HepG2 (cell line): ENCODE results near the gene SAXO2. TPM values are rescaled to one million over a fixed set of nuclear protein-coding genes. Genes with fewer than 3 reads are reported as not detected.

ENCODE experiments used
- ATAC-seq: fragments of 200-7000 bp; cut with Tn5 transposase; 3 replicates; pipeline ENCODE4 v1.9.1; 2020; ENCODE audit warnings: mild to moderate bottlenecking, moderate library complexity
- BruUV-seq: library from RNA; stranded (reverse); fragments of 400-500 nt; replicated peaks from 2 replicates; lab custom pipeline; 2021; lab: Mats Ljungman, UMichigan
- CTCF ChIA-PET: fragments of 300-600 bp; formaldehyde crosslinking; extraction: SDS; loops from one replicate; lab custom pipeline; 2021; ENCODE audit warnings: low total read pairs, inconsistent platforms, low intra/inter-chr PET ratio; lab: Yijun Ruan, JAX
- POLR2A ChIA-PET: fragments of 350-600 bp; sonication (Branson Sonifier 250); formaldehyde crosslinking; loops from one replicate; lab custom pipeline; 2020; ENCODE audit warnings: antibody characterized with exemption, inconsistent platforms; lab: Yijun Ruan, JAX
- DNase-seq: peaks from one replicate; pipeline ENCODE4 v3.0.0-alpha.2; 2015; ENCODE audit warnings: low spot score
- FAIRE-seq: peaks from 3 replicates; lab custom pipeline; 2011; peaks lifted over from hg19 to GRCh38; lab: Jason Lieb, UNC
- H2AFZ ChIP-seq: one replicate; pipeline ENCODE4 v1.6.1; 2011; ENCODE audit warnings: low read length, inconsistent platforms
- H3K27ac ChIP-seq: fragments of 300-600 bp; 3 replicates; pipeline ENCODE4 v1.8.0; 2011; ENCODE audit warnings: mixed run types, mild to moderate bottlenecking, mixed read lengths, low read length, inconsistent platforms; ENCODE audit not compliant: insufficient read depth; ENCODE audit errors: extremely low read length
- H3K27me3 ChIP-seq, 2 experiments: fragments of 200-600 bp in 1 of 2; 2 replicates in 1 of 2; 3 replicates in 1 of 2; pipeline versions ENCODE4 v1.6.0 to v1.8.0; 2011; ENCODE audit warnings: low read length in 2 of 2, mild to moderate bottlenecking in 2 of 2, moderate library complexity in 2 of 2, inconsistent platforms in 1 of 2; ENCODE audit not compliant: insufficient read depth in 2 of 2, control insufficient read depth in 1 of 2
- H3K36me3 ChIP-seq, 2 experiments: fragments of 200-600 bp in 1 of 2; replicated peaks in 1 of 2; 2 replicates in 1 of 2; 3 replicates in 1 of 2; pipeline versions ENCODE4 v1.5.1 to v1.8.0; 2011; ENCODE audit warnings: low read length in 2 of 2, inconsistent platforms in 1 of 2; ENCODE audit not compliant: insufficient read depth in 2 of 2, control insufficient read depth in 1 of 2
- H3K4me1 ChIP-seq: 2 replicates; pipeline ENCODE4 v1.5.1; 2012; ENCODE audit warnings: low read length, inconsistent platforms; ENCODE audit not compliant: insufficient read depth
- H3K4me2 ChIP-seq: 2 replicates; pipeline ENCODE4 v1.6.0; 2011; ENCODE audit warnings: low read depth, low read length, inconsistent platforms
- H3K4me3 ChIP-seq, 3 experiments: fragments of 200-600 bp in 1 of 3; sonication (generic), shearing (Covaris generic) in 1 of 3; replicated peaks in 1 of 3; 2 replicates each; pipeline ENCODE4 v1.5.1; 2011 to 2016; ENCODE audit warnings: low read length in 3 of 3, inconsistent platforms in 2 of 3, low read depth in 2 of 3, mild to moderate bottlenecking in 2 of 3, control low read depth in 1 of 3, mixed read lengths in 1 of 3; ENCODE audit not compliant: insufficient read depth in 1 of 3
- H3K79me2 ChIP-seq: one replicate; pipeline ENCODE4 v1.6.1; 2011; ENCODE audit warnings: low read length, inconsistent platforms; ENCODE audit not compliant: insufficient read depth
- H3K9ac ChIP-seq: 2 replicates; pipeline ENCODE4 v1.6.0; 2011; ENCODE audit warnings: mild to moderate bottlenecking, low read depth, low read length, inconsistent platforms; ENCODE audit not compliant: insufficient read depth
- H3K9me3 ChIP-seq: 2 replicates; pipeline ENCODE4 v1.5.1; 2012; ENCODE audit warnings: mild to moderate bottlenecking, low read length
- H4K20me1 ChIP-seq: 2 replicates; pipeline ENCODE4 v1.6.0; 2011; ENCODE audit warnings: inconsistent platforms, mild to moderate bottlenecking, low read length, moderate library complexity; ENCODE audit not compliant: insufficient read depth
- ATF1 ChIP-seq: IDR thresholded peaks from 2 replicates; pipeline ENCODE4 v1.6.1; 2016; ENCODE audit warnings: mild to moderate bottlenecking, control low read depth
- FOXC1 ChIP-seq: sonication (generic); formaldehyde crosslinking; IDR thresholded peaks from 2 replicates; pipeline ENCODE4 v1.8.0; 2022; ENCODE audit warnings: mild to moderate bottlenecking, missing genetic modification reagents, borderline replicate concordance
- GRHL1 ChIP-seq: sonication (generic); formaldehyde crosslinking; conservative IDR thresholded peaks from 2 replicates; pipeline ENCODE4 v1.8.0; 2022; ENCODE audit warnings: missing genetic modification reagents
- GTF2F1 ChIP-seq: fragments of 150-350 bp; IDR thresholded peaks from 2 replicates; pipeline ENCODE4 v1.6.1; 2014; ENCODE audit warnings: low read length
- HNF1B ChIP-seq: sonication (generic); formaldehyde crosslinking; IDR thresholded peaks from 2 replicates; pipeline ENCODE4 v1.5.1; 2020; ENCODE audit warnings: mild to moderate bottlenecking, moderate library complexity, missing genetic modification reagents
- KAT2B ChIP-seq: fragments of 150-350 bp; IDR thresholded peaks from 2 replicates; pipeline ENCODE4 v1.6.1; 2014; ENCODE audit warnings: low read depth, low read length, borderline replicate concordance
- NCOA2 ChIP-seq: sonication (generic); formaldehyde crosslinking; IDR thresholded peaks from 2 replicates; pipeline ENCODE4 v1.8.0; 2022; ENCODE audit warnings: inconsistent platforms
- POLR2A ChIP-seq, 2 experiments: IDR thresholded peaks; 2 replicates each; pipeline ENCODE4 v1.6.1; 2011; ENCODE audit warnings: low read depth in 2 of 2, low read length in 2 of 2, mild to moderate bottlenecking in 1 of 2, moderate library complexity in 1 of 2; ENCODE audit not compliant: insufficient read depth in 1 of 2
- RNF219 ChIP-seq: sonication (generic); formaldehyde crosslinking; IDR thresholded peaks from 2 replicates; pipeline ENCODE4 v1.5.0; 2020; ENCODE audit warnings: mild to moderate bottlenecking, missing genetic modification reagents
- USF2 ChIP-seq, 2 experiments: sonication (generic) in 1 of 2; formaldehyde crosslinking in 1 of 2; IDR thresholded peaks; 2 replicates each; pipeline versions ENCODE4 v1.5.1 to v1.6.1; 2011 to 2020; ENCODE audit warnings: borderline replicate concordance in 1 of 2, low read depth in 1 of 2, low read length in 1 of 2, mild to moderate bottlenecking in 1 of 2, missing genetic modification reagents in 1 of 2, moderate library complexity in 1 of 2
- WIZ ChIP-seq: sonication (generic); formaldehyde crosslinking; IDR thresholded peaks from 2 replicates; pipeline ENCODE4 v1.5.1; 2020; ENCODE audit warnings: mild to moderate bottlenecking, missing genetic modification reagents
- YEATS4 ChIP-seq: sonication (generic); formaldehyde crosslinking; IDR thresholded peaks from 2 replicates; pipeline ENCODE4 v1.4.0; 2020; ENCODE audit warnings: missing genetic modification reagents, borderline replicate concordance
- ZNF660 ChIP-seq: sonication (generic); formaldehyde crosslinking; IDR thresholded peaks from 2 replicates; pipeline ENCODE4 v1.5.1; 2020; ENCODE audit warnings: mild to moderate bottlenecking, low read depth, missing genetic modification reagents, borderline replicate concordance
- ZNF747 ChIP-seq: sonication (generic); formaldehyde crosslinking; IDR thresholded peaks from 2 replicates; pipeline ENCODE4 v1.8.1; 2023; ENCODE audit warnings: missing genetic modification reagents, mild to moderate bottlenecking, borderline replicate concordance
- WGBS: methylation state at CpG from one replicate; pipeline ENCODE4 v1.1.6; 2017; ENCODE audit warnings: low lambda C conversion rate; 5-methylcytosine and 5-hydroxymethylcytosine counted together
- in situ Hi-C: cut with HindIII; loops from 2 replicates; pipeline ENCODE4 v1.10.0; 2017; ENCODE audit warnings: low pct_unique_long_range_greater_than_20kb; ENCODE audit not compliant: extremely low pct_ligation_motif_present
- intact Hi-C: fragments of 100-400 bp; cut with micrococcal nuclease; formaldehyde crosslinking; loops from one replicate; pipeline ENCODE4 v1.10.0; 2022; ENCODE audit not compliant: unreplicated experiment
- polyA plus RNA-seq, 8 experiments: library from polyadenylated mRNA; depleted of rRNA in 3 of 8; stranded (reverse) in 7 of 8; unstranded in 1 of 8; fragments of >200 nt; fragmentation: Illumina TruSeq in 4 of 8; extraction: Trizol in 4 of 8; gene quantifications; 2 replicates each; pipeline versions ENCODE4 v1.2.1 to v1.2.3, GENCODE V29; 2011 to 2016; ENCODE audit warnings: low read depth in 4 of 8, missing spikeins in 1 of 8, mixed read lengths in 1 of 8; ENCODE audit not compliant: insufficient read depth in 1 of 8
- total RNA-seq, 5 experiments: library from RNA; depleted of rRNA; stranded (reverse); fragments of >200 nt; fragmentation: Illumina TruSeq; extraction: Trizol; gene quantifications; 2 replicates each; pipeline ENCODE4 v1.2.3, GENCODE V29; 2016; ENCODE audit warnings: low read depth in 1 of 5

The SAXO2 gene
- total and polyA plus RNA-seq, 2 of the 13 experiments (the other 11 are each of a cell fraction or from before 2014, with no cell fraction given) = 0.01 to 1.5 TPM

GRCh38 chr15:82313446-82313845, 50.8 kb downstream of the SAXO2 start:
- Histone ChIP-seq H3K4me1 (no peaks in the 10 kb centered on the region), H4K20me1 (no peaks in the 10 kb centered on the region), H3K4me3 (no peak overlapping the region), H3K27me3 (peaks cover 0 to 12% of the 10 kb centered on the region in 2 experiments; a peak in 3 of 5 replicates), H3K27ac (no peak overlapping the region), H3K4me2 (no peak overlapping the region), H3K9ac (no peak overlapping the region), H3K36me3 (no peaks in the 10 kb centered on the region), H2AFZ (no peak overlapping the region), H3K9me3 (no peaks in the 10 kb centered on the region), H3K79me2 (no peaks in the 10 kb centered on the region)
- ATAC-seq (no peak), DNase-seq (no peak), FAIRE-seq (no peak)
- no peak for TF ChIP-seq YEATS4 (CRISPR knock-in tag)
- no peak for TF ChIP-seq GTF2F1
- no peak for TF ChIP-seq RNF219
- no peak for TF ChIP-seq FOXC1 (CRISPR knock-in tag)
- no peak for TF ChIP-seq ZNF660
- no peak for TF ChIP-seq USF2 (IDR thresholded peaks at IDR 0.05; ENCODE audit: low read depth, low read length)
- TF ChIP-seq USF2 (CRISPR knock-in tag; IDR thresholded peaks at IDR 0.05; ENCODE audit: borderline replicate concordance) = no peak
- TF ChIP-seq WIZ (CRISPR knock-in tag) = no peak
- no peak for TF ChIP-seq POLR2A (IDR thresholded peaks at IDR 0.05; ENCODE audit: insufficient read depth in 1 of 2, low read depth in 2 of 2, low read length in 2 of 2)
- TF ChIP-seq KAT2B = no peak
- no peak for TF ChIP-seq NCOA2
- no peak for TF ChIP-seq ATF1 (CRISPR knock-in tag)
- no peak for TF ChIP-seq HNF1B (CRISPR knock-in tag)
- no peak for TF ChIP-seq ZNF747 (CRISPR knock-in tag)
- TF ChIP-seq GRHL1 = no peak
- ChIA-PET POLR2A (no interaction called here), CTCF (no interaction called here)
- intact Hi-C loops (no loop called here), in situ Hi-C loops (no loop called here)
- WGBS = no CpG with 5 or more reads among the region's 2 CpGs
- BruUV-seq = no TSS peak
